Endometrium (tissue), 2 donors: ENCODE measurements around the gene KCND3.

ENCODE experiments used
- FAIRE-seq: peaks from 2 replicates; lab custom pipeline; 2012; peaks lifted over from hg19 to GRCh38; lab: Jason Lieb, UNC
- donor health status: control.
- donor health status: control.

KCND3 gene

GRCh38 chr1:111988377-111988742, 1.1 kb downstream of the KCND3 start:
- FAIRE-seq: no peak

- no peak for FAIRE-seq
These were observed 2.0 kb downstream of the KCND3 start for GRCh38 chr1:111987502-111987901.

GRCh38 chr1:111983500-111983899, 6.0 kb downstream of the KCND3 start:
- no peak for FAIRE-seq

GRCh38 chr1:111982428-111982827, 7.0 kb downstream of the KCND3 start:
- no peak for FAIRE-seq

- no peak for FAIRE-seq
These were observed 7.6 kb downstream of the KCND3 start for GRCh38 chr1:111981871-111982270.

GRCh38 chr1:111981090-111981489, 8.4 kb downstream of the KCND3 start:
- no peak for FAIRE-seq

GRCh38 chr1:111980686-111981085, 8.8 kb downstream of the KCND3 start:
- FAIRE-seq: no peak

- FAIRE-seq: no peak
These were observed 10.8 kb downstream of the KCND3 start for GRCh38 chr1:111978695-111979094.

- no peak for FAIRE-seq
These were observed 12.1 kb downstream of the KCND3 start for GRCh38 chr1:111977378-111977777.

GRCh38 chr1:111976842-111977241, 12.6 kb downstream of the KCND3 start:
- no peak for FAIRE-seq

- FAIRE-seq: no peak
These were observed 13.1 kb downstream of the KCND3 start for GRCh38 chr1:111976332-111976731.

GRCh38 chr1:111973150-111973790, 16.2 kb downstream of the KCND3 start:
- no peak for FAIRE-seq

- FAIRE-seq: no peak
These were observed 18.1 kb downstream of the KCND3 start for GRCh38 chr1:111971396-111971795.

- no peak for FAIRE-seq
These were observed 21.0 kb downstream of the KCND3 start for GRCh38 chr1:111968511-111968910.

- FAIRE-seq: no peak
These were observed 21.6 kb downstream of the KCND3 start for GRCh38 chr1:111967886-111968285.

GRCh38 chr1:111967067-111967690, 22.3 kb downstream of the KCND3 start:
- FAIRE-seq: no peak

- no peak for FAIRE-seq
These were observed 23.6 kb downstream of the KCND3 start for GRCh38 chr1:111965781-111966443.

GRCh38 chr1:111963985-111964738, 25.3 kb downstream of the KCND3 start:
- no peak for FAIRE-seq

- no peak for FAIRE-seq
These were observed 27.5 kb downstream of the KCND3 start for GRCh38 chr1:111961773-111962565.

- no peak for FAIRE-seq
These were observed 28.5 kb downstream of the KCND3 start for GRCh38 chr1:111961016-111961415.

- no peak for FAIRE-seq
These were observed 30.0 kb downstream of the KCND3 start for GRCh38 chr1:111959436-111959835.

GRCh38 chr1:111958851-111959250, 30.6 kb downstream of the KCND3 start:
- FAIRE-seq: no peak
